ENCODE results near the gene YJEFN3.

Gene YJEFN3

GRCh38 chr19:19546751-19547162 is 18.0 kb downstream of the YJEFN3 start:
- DNase-seq (ENCODE audit: low spot score) = no peak
- in situ Hi-C loops (cut with MboI; ENCODE audit: low pct_unique_long_range_greater_than_20kb, low sequenced_read_pairs, unreplicated experiment) = loop anchor here (25.0 kb wide), 2 partner anchors 416 to 691 kb away; no protein-coding TSS in a partner anchor
- no peak for TF ChIP-seq CTCF (IDR thresholded peaks at IDR 0.05; ENCODE audit: extremely low read depth, insufficient read depth, missing control alignments)

- no peak for DNase-seq (ENCODE audit: low spot score)
- no peak for TF ChIP-seq CTCF (IDR thresholded peaks at IDR 0.05; ENCODE audit: extremely low read depth, insufficient read depth, missing control alignments)
- in situ Hi-C loops (cut with MboI; ENCODE audit: low pct_unique_long_range_greater_than_20kb, low sequenced_read_pairs, unreplicated experiment) = loop anchor here (25.0 kb wide), 2 partner anchors 414 to 689 kb away; no protein-coding TSS in a partner anchor
Observed at GRCh38 chr19:19547674-19548336, 19.1 kb downstream of the YJEFN3 start.

- DNase-seq (ENCODE audit: low spot score) = no peak
- in situ Hi-C loops (cut with MboI; ENCODE audit: low pct_unique_long_range_greater_than_20kb, low sequenced_read_pairs, unreplicated experiment) = loop anchor here (25.0 kb wide), 2 partner anchors 413 to 688 kb away; no protein-coding TSS in a partner anchor
- no peak for TF ChIP-seq CTCF (IDR thresholded peaks at IDR 0.05; ENCODE audit: extremely low read depth, insufficient read depth, missing control alignments)
Observed at GRCh38 chr19:19548915-19549759, 20.4 kb downstream of the YJEFN3 start.

- no peak for TF ChIP-seq CTCF (IDR thresholded peaks at IDR 0.05; ENCODE audit: extremely low read depth, insufficient read depth, missing control alignments)
- in situ Hi-C loops (cut with MboI; ENCODE audit: low pct_unique_long_range_greater_than_20kb, low sequenced_read_pairs, unreplicated experiment) = loop anchor here (25.0 kb wide), 2 partner anchors 412 to 687 kb away; no protein-coding TSS in a partner anchor
- no peak for DNase-seq (ENCODE audit: low spot score)
Observed at GRCh38 chr19:19549804-19550464, 21.2 kb downstream of the YJEFN3 start.

- DNase-seq (ENCODE audit: low spot score) = no peak
- no peak for TF ChIP-seq CTCF (IDR thresholded peaks at IDR 0.05; ENCODE audit: extremely low read depth, insufficient read depth, missing control alignments)
- in situ Hi-C loops (cut with MboI; ENCODE audit: low pct_unique_long_range_greater_than_20kb, low sequenced_read_pairs, unreplicated experiment) = no loop called here
Observed at GRCh38 chr19:19550485-19550929, 21.8 kb downstream of the YJEFN3 start.

All from GM13977 (cell line).